Measurements from ENCODE around the gene SYMPK.
"Not testable (repeated sequence)": the region's sequence is repeated elsewhere in the genome, so short reads cannot be mapped to it uniquely, and the experiment has no call there.

SYMPK gene

GRCh38 chr19:45874620-45874966 is 11.6 kb upstream of the SYMPK start:
- Histone ChIP-seq H3K36me3 (replicated peaks) (no peaks in the 10 kb centered on the region), H3K27me3 (replicated peaks) (no peaks in the 10 kb centered on the region), H3K27ac (no peak overlapping the region), H3K4me3 (ENCODE audit: low read depth, low read length) (no peak overlapping the region)
- TF ChIP-seq CTCF (IDR thresholded peaks at IDR 0.05; ENCODE audit: low read depth, low read length, missing control alignments) = no peak
- no peak for DNase-seq
- in situ Hi-C loops (cut with HindIII; ENCODE audit: low pct_ligation_motif_present, low sequenced_read_pairs) = no loop called here

GRCh38 chr19:45873219-45873772 is 10.3 kb upstream of the SYMPK start:
- Histone ChIP-seq H3K4me3 (ENCODE audit: low read depth, low read length) (no peak overlapping the region), H3K36me3 (replicated peaks) (no peaks in the 10 kb centered on the region), H3K27me3 (replicated peaks) (no peaks in the 10 kb centered on the region), H3K27ac (no peak overlapping the region)
- in situ Hi-C loops (cut with HindIII; ENCODE audit: low pct_ligation_motif_present, low sequenced_read_pairs) = no loop called here
- DNase-seq = no peak
- TF ChIP-seq CTCF (IDR thresholded peaks at IDR 0.05; ENCODE audit: low read depth, low read length, missing control alignments) = no peak

- no peak for TF ChIP-seq CTCF (IDR thresholded peaks at IDR 0.05; ENCODE audit: low read depth, low read length, missing control alignments)
- in situ Hi-C loops (cut with HindIII; ENCODE audit: low pct_ligation_motif_present, low sequenced_read_pairs) = no loop called here
- no peak overlapping the region for H3K27ac ChIP-seq
- no peaks in the 10 kb centered on the region for H3K27me3 ChIP-seq (replicated peaks)
- H3K4me3 ChIP-seq (ENCODE audit: low read depth, low read length) = no peak overlapping the region
- no peak for DNase-seq
- no peaks in the 10 kb centered on the region for H3K36me3 ChIP-seq (replicated peaks)
Observed at GRCh38 chr19:45872095-45872919, 9.4 kb upstream of the SYMPK start.

GRCh38 chr19:45870798-45871197 is 7.9 kb upstream of the SYMPK start:
- DNase-seq = no peak
- in situ Hi-C loops (cut with HindIII; ENCODE audit: low pct_ligation_motif_present, low sequenced_read_pairs) = no loop called here
- no peak overlapping the region for H3K4me3 ChIP-seq (ENCODE audit: low read depth, low read length)
- no peak for TF ChIP-seq CTCF (IDR thresholded peaks at IDR 0.05; ENCODE audit: low read depth, low read length, missing control alignments)
- H3K27me3 ChIP-seq (replicated peaks) = no peaks in the 10 kb centered on the region
- no peaks in the 10 kb centered on the region for H3K36me3 ChIP-seq (replicated peaks)
- H3K27ac ChIP-seq = no peak overlapping the region

- peaks cover 21% of the 10 kb centered on the region for H3K27me3 ChIP-seq (replicated peaks)
- H3K36me3 ChIP-seq (replicated peaks); DNase-seq; in situ Hi-C loops (cut with HindIII; ENCODE audit: low pct_ligation_motif_present, low sequenced_read_pairs); H3K27ac ChIP-seq; H3K4me3 ChIP-seq (ENCODE audit: low read depth, low read length): not testable (repeated sequence)
Observed at GRCh38 chr19:45867241-45867640, 4.3 kb upstream of the SYMPK start.

- H3K4me3 ChIP-seq (ENCODE audit: low read depth, low read length) = no peak overlapping the region
- in situ Hi-C loops (cut with HindIII; ENCODE audit: low pct_ligation_motif_present, low sequenced_read_pairs) = no loop called here
- DNase-seq = no peak
Observed at GRCh38 chr19:45866400-45867176, 3.6 kb upstream of the SYMPK start.

More at GRCh38 chr19:45866400-45867176, 3.6 kb upstream of the SYMPK start:
- TF ChIP-seq CTCF (IDR thresholded peaks at IDR 0.05; ENCODE audit: low read depth, low read length, missing control alignments) = no peak
- Histone ChIP-seq H3K27me3 (replicated peaks) (peaks cover 21% of the 10 kb centered on the region), H3K36me3 (replicated peaks) (no peaks in the 10 kb centered on the region), H3K27ac (no peak overlapping the region)
